NCI-H2171 treated with DMSO at 0.1 percent for 48 hours (cell line): ENCODE results near the gene TF.

Source experiments
- DNase-seq: peaks from one replicate; lab custom pipeline; 2025; lab: John Stamatoyannopoulos, UW

TF gene

GRCh38 chr3:133747907-133748639 lies 1.9 kb downstream of the TF start:
- DNase-seq = no peak

GRCh38 chr3:133749427-133750258 lies 3.5 kb downstream of the TF start:
- no peak for DNase-seq

DNA sequence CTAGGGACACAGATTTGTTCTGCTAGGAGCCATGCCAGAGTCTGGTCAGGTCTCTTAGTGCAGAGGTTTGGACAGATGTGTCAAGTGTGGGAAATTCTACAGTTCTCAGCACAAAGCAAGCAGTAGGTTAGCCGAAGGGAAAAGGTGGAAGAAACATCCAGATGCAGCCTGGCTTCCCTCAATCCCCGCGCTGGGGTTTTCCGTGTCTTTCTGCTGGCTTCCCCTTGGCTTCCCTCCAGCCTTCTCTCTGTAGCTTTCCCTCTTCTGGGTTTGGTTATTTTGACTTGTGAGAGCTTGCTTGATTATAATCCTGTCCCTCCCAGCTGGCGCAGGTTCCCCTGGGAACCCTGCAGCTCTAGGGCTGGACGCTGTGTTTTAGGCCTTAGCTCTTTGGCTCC lies 4.1 kb downstream of the TF start:
- peak; percentile 66 for DNase-seq

DNA sequence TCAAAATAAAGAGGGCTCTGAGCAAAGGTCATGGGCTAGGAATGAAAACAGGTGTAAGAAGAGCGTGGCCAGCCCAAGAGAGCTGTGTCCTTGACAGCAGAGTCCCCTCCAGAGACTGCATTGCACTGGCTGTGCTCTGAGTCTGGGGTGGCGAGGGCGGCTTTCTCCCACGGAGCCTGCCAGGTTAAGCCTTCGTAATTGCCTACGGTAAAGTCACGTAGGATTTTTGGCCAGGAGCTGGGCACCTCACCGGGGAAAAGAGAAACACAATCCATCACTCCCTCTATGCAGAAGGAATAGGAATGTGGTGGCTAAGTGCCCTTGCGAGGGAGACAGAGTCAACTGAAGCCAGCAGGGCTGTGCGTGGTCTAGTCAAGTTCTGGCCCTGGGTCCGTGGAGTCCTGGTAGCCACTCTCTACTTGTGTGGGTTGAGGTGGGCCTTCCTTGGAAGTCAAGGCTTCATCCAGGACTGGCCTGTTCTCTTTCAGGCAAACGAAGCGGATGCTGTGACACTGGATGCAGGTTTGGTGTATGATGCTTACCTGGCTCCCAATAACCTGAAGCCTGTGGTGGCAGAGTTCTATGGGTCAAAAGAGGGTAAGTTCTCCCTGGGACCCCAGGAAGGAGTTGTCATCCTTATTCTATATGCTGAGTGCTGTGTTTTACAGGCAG lies 7.0 kb downstream of the TF start:
- DNase-seq = no peak

GRCh38 chr3:133753779-133754164 lies 7.6 kb downstream of the TF start:
- DNase-seq = no peak

- DNase-seq = no peak
These were observed 8.3 kb downstream of the TF start for GRCh38 chr3:133754455-133754854.

- DNase-seq = no peak
These were observed 9.0 kb downstream of the TF start for GRCh38 chr3:133754973-133755828.

- peak; percentile 42 for DNase-seq
These were observed 10.8 kb downstream of the TF start for GRCh38 chr3:133756716-133757694.

DNA sequence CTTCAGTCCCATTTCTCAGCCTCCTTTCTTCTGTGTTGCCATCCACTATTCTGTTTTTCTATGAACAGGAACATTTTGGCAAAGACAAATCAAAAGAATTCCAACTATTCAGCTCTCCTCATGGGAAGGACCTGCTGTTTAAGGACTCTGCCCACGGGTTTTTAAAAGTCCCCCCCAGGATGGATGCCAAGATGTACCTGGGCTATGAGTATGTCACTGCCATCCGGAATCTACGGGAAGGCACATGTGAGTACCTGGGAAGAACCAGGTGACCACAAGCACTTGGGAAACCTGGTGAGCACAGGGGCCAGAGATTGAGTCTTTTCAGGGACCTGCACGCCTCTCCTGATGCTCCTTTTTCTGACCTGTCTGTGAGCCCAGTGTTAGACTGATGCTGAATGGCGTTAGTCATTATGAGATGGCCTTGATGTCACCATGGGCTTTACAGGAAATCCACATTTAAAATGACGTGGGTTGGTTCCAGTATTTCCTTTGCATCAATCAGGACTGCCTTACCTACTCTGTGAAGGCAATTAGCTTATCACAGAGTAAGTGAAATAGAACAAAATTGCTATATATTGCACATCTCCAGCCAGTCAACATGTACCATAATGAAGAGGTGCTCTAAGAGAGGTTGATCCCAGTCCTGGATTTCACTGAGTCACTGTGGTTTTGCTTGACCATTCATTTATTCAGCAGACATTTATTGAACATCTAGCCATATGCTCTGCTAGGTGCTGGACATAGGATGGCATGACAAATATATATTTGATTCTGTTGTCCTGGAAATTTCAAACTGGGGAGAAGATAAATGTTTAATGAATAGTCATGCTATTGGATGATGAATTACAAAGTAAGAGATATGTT lies 11.7 kb downstream of the TF start:
- DNase-seq = no peak

DNA sequence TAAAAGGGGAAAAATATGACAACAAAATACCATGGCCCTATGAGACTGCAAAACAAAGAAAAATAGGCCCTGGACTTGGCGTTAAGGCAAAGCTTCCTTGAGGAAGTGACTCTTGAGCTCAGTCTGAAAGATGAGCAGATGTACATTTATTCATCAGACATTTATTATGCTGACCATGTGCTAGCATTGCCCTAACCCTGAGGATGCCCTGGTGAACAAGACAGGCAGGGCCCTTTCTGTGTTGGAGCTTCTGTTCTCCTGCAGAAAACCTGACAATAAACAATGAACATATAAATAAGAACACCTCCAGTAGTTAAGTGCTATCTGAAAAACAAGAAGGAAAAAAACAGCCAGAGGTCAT lies 12.4 kb downstream of the TF start:
- no peak for DNase-seq

DNA sequence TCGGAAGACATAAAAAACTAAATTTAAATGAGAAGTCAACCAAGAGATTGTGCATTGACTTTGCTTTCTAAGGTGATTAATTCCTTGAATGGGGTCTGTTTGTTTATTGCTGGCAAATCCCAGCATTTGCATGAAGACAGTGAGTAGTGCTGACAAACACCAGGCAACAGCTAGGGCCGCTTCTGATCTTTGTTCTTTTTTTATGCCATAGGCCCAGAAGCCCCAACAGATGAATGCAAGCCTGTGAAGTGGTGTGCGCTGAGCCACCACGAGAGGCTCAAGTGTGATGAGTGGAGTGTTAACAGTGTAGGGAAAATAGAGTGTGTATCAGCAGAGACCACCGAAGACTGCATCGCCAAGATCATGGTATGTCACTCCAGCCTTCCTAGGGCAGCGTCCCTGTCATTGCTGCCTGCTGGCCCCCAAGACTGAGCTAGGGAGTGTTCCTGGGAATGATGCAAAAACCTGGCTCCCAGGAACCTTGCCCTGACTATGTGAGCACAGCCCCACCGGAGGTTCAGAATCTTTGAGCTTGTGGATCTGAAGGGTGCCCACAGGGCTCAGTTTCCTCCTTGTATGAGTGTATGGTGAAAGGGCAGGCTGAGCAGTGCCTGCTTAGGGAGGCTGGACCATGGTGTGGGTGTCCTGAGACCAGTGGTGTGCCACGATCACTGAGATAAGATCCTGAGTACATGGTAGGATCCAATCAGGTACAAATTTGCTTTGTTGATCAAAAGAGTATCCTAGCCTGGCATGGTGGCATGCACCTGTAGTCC lies 13.0 kb downstream of the TF start:
- DNase-seq = no peak

DNA sequence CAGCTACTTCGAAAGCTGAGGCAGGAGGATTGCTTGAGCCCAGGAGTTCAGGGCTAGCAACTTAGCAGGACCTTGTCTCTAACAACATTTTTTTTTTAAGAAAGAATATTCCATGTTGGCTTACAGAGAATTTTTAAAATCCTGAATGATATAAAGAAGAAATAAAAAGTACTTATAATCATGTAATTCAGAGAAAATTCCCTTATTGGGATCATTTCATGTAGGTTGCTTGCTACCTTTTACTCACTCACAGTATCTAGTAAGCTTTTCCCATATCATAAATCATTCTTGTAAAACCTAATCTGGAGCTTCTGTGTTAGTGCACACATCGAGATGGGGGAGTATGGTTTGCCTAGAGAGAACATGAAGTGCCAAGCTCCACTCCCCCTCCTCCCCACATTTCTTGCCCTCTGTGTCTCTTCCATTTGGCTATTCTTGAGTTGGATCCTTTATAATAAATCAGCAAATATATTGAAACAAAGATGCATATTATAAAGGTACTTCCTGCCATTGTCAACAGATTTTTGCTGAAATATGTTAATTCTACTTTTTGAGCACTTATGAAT lies 13.6 kb downstream of the TF start:
- DNase-seq = no peak

DNA sequence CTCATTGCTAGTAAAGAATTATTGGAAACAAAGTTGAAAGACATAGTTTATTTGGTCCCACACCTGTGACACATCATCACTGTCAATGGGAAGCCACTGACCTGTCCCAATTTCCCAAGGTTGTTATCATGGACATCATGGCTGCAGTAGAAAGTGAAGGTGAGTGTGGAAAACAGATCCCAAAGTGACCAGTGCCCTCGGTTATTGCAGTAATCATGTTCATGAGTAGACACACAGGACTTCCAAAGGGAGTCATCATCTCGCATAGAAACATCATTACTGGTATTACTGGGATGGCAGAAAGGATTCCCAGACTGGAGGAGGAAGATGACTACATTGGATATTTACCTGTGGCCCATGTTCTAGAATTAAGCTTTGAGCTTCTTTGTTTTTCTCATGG lies 14.7 kb downstream of the TF start:
- DNase-seq = no peak

DNA sequence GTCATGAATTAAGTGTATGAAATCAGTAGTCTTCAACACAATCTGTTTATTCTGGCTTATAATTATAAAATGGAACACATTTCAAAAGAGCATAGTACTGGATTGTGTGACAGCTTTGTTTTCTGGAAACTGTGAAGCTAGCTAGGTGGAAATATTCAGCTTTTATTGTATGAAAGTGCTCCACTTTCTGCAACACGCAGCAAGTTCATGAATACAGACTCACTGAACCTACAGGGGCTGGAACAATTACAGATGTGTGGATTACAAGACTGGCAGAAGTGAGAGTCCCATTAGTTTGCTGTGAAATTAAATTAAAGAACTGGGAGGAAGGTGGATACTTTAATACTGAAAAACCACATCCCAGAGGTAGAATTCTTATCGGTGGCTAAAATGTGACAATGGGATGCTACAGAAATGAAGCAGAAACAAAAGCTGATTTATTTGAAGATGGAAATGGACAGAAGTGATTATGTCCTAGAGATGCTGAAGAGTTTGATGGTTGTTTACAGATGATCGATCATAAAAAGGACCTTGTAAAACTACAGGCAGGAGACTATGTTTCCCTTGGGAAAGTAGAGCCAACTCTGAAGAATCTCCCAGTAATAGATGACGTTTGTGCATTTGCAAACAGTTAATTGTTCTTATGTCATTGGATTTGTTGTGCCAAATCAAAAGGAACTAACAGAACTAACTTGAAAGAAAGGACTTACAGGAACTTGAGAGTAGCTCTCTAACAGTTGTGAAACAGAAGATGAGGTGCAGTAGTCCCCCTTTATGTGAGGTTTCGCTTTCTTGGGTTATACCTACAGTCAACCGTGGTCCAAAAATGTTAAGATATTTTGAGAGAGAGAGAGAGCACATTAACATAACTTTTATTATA lies 15.7 kb downstream of the TF start:
- no peak for DNase-seq

DNA sequence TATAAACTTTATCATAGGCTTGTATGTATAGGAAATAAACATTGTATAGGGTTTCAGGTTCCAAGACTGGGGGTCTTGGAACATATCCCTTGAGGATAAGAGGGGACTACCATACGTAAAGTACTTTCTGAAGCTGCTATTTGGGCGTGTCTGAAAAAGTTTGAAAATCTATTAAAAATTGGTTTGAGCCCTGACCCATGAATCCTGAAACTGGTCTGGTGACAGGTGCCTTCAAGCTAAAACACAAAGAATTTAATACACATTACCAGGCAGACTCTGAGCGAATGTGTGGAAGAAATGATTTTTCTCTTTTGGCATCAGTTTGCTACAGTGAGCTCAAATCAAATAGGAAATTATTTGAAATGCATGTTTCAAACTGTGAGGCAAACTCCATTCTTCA lies 16.3 kb downstream of the TF start:
- DNase-seq = no peak

DNA sequence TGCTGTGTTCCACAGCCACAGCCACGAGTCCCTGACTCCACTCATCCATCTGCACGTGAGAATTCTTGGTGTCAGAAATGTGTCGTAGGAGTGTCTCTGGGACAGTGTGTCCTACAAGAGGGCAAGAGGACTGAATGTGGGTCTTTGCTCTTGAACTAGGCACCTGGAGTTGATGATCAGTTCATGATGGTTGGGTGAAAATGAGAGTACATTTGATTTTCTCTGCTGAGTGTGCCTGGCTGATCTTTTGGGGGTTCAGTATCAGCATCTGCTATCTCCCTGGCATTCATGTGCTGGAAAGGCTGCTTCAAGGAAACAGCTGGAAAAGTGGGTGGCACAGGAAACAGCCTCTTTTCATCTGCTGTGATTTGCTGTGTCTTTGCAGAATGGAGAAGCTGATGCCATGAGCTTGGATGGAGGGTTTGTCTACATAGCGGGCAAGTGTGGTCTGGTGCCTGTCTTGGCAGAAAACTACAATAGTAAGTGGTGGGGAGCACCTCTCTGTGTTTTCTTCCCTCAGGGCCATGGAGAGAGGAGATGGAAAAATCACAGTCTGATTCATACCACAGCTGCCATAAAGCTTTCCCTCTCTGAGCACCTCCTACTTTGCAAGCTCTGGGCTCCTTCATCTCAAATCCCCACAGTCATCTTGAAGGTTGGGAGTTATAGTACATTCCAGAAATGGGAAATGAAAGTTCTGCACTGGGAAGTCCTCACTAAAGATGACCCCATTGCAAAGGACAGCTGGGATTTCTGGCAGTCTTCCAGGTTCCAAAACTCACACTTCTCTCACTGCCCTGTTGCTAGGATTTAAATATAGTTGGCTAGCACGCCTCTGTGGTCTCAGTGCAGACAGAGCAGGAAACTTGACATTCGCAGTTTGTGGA lies 17.8 kb downstream of the TF start:
- DNase-seq = no peak

DNA sequence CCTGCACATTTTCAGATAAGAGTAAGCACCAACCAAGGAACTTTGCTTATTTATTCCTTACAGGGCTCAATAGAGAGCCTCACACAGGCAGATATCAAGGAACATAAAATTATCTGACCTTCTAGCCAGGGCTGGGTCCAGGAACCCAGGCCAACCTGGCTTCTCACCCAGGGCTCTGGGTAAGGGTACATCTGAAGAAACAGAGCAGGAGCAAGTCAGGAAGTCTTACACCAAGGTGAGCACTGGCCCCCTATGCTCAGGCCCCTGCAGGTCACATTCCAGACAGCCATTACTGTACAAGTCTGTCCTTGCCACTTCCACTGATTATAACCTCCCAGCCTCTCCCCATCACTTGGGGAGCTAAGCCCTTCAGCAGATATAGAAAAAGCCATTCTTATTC lies 19.1 kb downstream of the TF start:
- DNase-seq = no peak
